Measurements from ENCODE around the gene VPS9D1.
"Not testable (repeated sequence)": the region's sequence is repeated elsewhere in the genome, so short reads cannot be mapped to it uniquely, and the experiment has no call there.

VPS9D1 gene

GRCh38 chr16:89687092-89687940, 33.4 kb downstream of the VPS9D1 start:
- Histone ChIP-seq H3K9me3 (ENCODE audit: insufficient read depth, low read length) (peaks cover 28% of the 10 kb centered on the region; the same call in 1 of the 2 replicates), H3K4me3 (ENCODE audit: insufficient read length, low read depth) (peak overlapping the region; percentile 97), H3K9ac (ENCODE audit: insufficient read length, low read depth) (peak overlapping the region; percentile 96), H3K27me3 (ENCODE audit: insufficient read depth, insufficient read length) (no peaks in the 10 kb centered on the region), H3K36me3 (ENCODE audit: insufficient read depth, insufficient read length, low read length) (peaks cover 54% of the 10 kb centered on the region), H3K4me1 (ENCODE audit: insufficient read depth, insufficient read length) (peaks cover 17% of the 10 kb centered on the region)
- no peak for TF ChIP-seq ZNF274 (IDR thresholded peaks at IDR 0.05; ENCODE audit: low read depth, low read length)
- TF ChIP-seq SUZ12 (IDR thresholded peaks at IDR 0.05; ENCODE audit: extremely low read depth, insufficient read depth, insufficient read length): no peak
- no peak for TF ChIP-seq YY1 (IDR thresholded peaks at IDR 0.05; ENCODE audit: insufficient read depth, insufficient read length)
- no peak for DNase-seq (ENCODE audit: low read depth, low spot score)

- H3K9ac ChIP-seq (ENCODE audit: insufficient read length, low read depth): peak within 1 kb of the TSS; percentile 99
- TF ChIP-seq ZNF274 (IDR thresholded peaks at IDR 0.05; ENCODE audit: low read depth, low read length): no peak
- no peak for TF ChIP-seq SUZ12 (IDR thresholded peaks at IDR 0.05; ENCODE audit: extremely low read depth, insufficient read depth, insufficient read length)
- peak; percentile 54 for TF ChIP-seq YY1 (IDR thresholded peaks at IDR 0.05; ENCODE audit: insufficient read depth, insufficient read length)
- peaks cover 13% of the 10 kb centered on the region for H3K4me1 ChIP-seq (ENCODE audit: insufficient read depth, insufficient read length)
- peaks cover 31% of the 10 kb centered on the region; the same call in 1 of the 2 replicates for H3K9me3 ChIP-seq (ENCODE audit: insufficient read depth, low read length)
- peaks cover 50% of the 10 kb centered on the region for H3K36me3 ChIP-seq (ENCODE audit: insufficient read depth, insufficient read length, low read length)
- no peaks in the 10 kb centered on the region for H3K27me3 ChIP-seq (ENCODE audit: insufficient read depth, insufficient read length)
- H3K4me3 ChIP-seq (ENCODE audit: insufficient read length, low read depth): peak within 1 kb of the TSS; percentile 97
- DNase-seq (ENCODE audit: low read depth, low spot score): peak; percentile 88
These were observed 34.1 kb downstream of the VPS9D1 start, which contains the start of gene CDK10 for GRCh38 chr16:89686520-89687091. Gene CDK10, plus strand, starts transcription at chr16:89686689. Its CDS starts 22 bp downstream, at chr16:89686711.

GRCh38 chr16:89685916-89686315, 34.8 kb downstream of the VPS9D1 start:
- Histone ChIP-seq H3K9ac (ENCODE audit: insufficient read length, low read depth) (no peak overlapping the region), H3K4me1 (ENCODE audit: insufficient read depth, insufficient read length) (peaks cover 8% of the 10 kb centered on the region), H3K36me3 (ENCODE audit: insufficient read depth, insufficient read length, low read length) (peaks cover 51% of the 10 kb centered on the region), H3K27me3 (ENCODE audit: insufficient read depth, insufficient read length) (no peaks in the 10 kb centered on the region), H3K4me3 (ENCODE audit: insufficient read length, low read depth) (no peak overlapping the region), H3K9me3 (ENCODE audit: insufficient read depth, low read length) (peaks cover 37% of the 10 kb centered on the region; the same call in 1 of the 2 replicates)
- TF ChIP-seq YY1 (IDR thresholded peaks at IDR 0.05; ENCODE audit: insufficient read depth, insufficient read length): no peak
- no peak for DNase-seq (ENCODE audit: low read depth, low spot score)

GRCh38 chr16:89678258-89678657, 42.4 kb downstream of the VPS9D1 start:
- H3K9me3 ChIP-seq (ENCODE audit: insufficient read depth, low read length): peaks cover 61% of the 10 kb centered on the region
- H3K27me3 ChIP-seq (ENCODE audit: insufficient read depth, insufficient read length): no peaks in the 10 kb centered on the region
- no peak overlapping the region for H3K9ac ChIP-seq (ENCODE audit: insufficient read length, low read depth)
- TF ChIP-seq YY1 (IDR thresholded peaks at IDR 0.05; ENCODE audit: insufficient read depth, insufficient read length): no peak
- TF ChIP-seq SUZ12 (IDR thresholded peaks at IDR 0.05; ENCODE audit: extremely low read depth, insufficient read depth, insufficient read length): no peak
- TF ChIP-seq ZNF274 (IDR thresholded peaks at IDR 0.05; ENCODE audit: low read depth, low read length): no peak
- DNase-seq (ENCODE audit: low read depth, low spot score): no peak
- no peak overlapping the region for H3K4me3 ChIP-seq (ENCODE audit: insufficient read length, low read depth)
- H3K4me1 ChIP-seq (ENCODE audit: insufficient read depth, insufficient read length): no peaks in the 10 kb centered on the region
- H3K36me3 ChIP-seq (ENCODE audit: insufficient read depth, insufficient read length, low read length): peaks cover 26% of the 10 kb centered on the region

GRCh38 chr16:89672177-89672941, 48.3 kb downstream of the VPS9D1 start:
- Histone ChIP-seq H3K27me3 (ENCODE audit: insufficient read depth, insufficient read length) (no peaks in the 10 kb centered on the region), H3K9me3 (ENCODE audit: insufficient read depth, low read length) (peaks cover 13% of the 10 kb centered on the region), H3K4me1 (ENCODE audit: insufficient read depth, insufficient read length) (peaks cover 8% of the 10 kb centered on the region), H3K36me3 (ENCODE audit: insufficient read depth, insufficient read length, low read length) (peaks cover 36% of the 10 kb centered on the region), H3K4me3 (ENCODE audit: insufficient read length, low read depth) (no peak overlapping the region), H3K9ac (ENCODE audit: insufficient read length, low read depth) (no peak overlapping the region)
- TF ChIP-seq ZNF274 (IDR thresholded peaks at IDR 0.05; ENCODE audit: low read depth, low read length) (no peak), SUZ12 (IDR thresholded peaks at IDR 0.05; ENCODE audit: extremely low read depth, insufficient read depth, insufficient read length) (no peak), YY1 (IDR thresholded peaks at IDR 0.05; ENCODE audit: insufficient read depth, insufficient read length) (no peak)
- DNase-seq (ENCODE audit: low read depth, low spot score): no peak

GRCh38 chr16:89671565-89671964, 49.1 kb downstream of the VPS9D1 start:
- H3K9ac ChIP-seq (ENCODE audit: insufficient read length, low read depth); H3K27me3 ChIP-seq (ENCODE audit: insufficient read depth, insufficient read length); H3K9me3 ChIP-seq (ENCODE audit: insufficient read depth, low read length); H3K4me3 ChIP-seq (ENCODE audit: insufficient read length, low read depth); DNase-seq (ENCODE audit: low read depth, low spot score); H3K4me1 ChIP-seq (ENCODE audit: insufficient read depth, insufficient read length): not testable (repeated sequence)
- H3K36me3 ChIP-seq (ENCODE audit: insufficient read depth, insufficient read length, low read length): peaks cover 36% of the 10 kb centered on the region

Data from NT2/D1 (cell line).